H7 (cell line): ENCODE measurements around the gene SOX6. TPM values are rescaled to one million over a fixed set of nuclear protein-coding genes. Genes with fewer than 3 reads are reported as not detected.

Experiments used
- DNase-seq: peaks from one replicate; pipeline ENCODE4 v3.0.0; 2012
- H3K27me3 ChIP-seq: 2 replicates; pipeline ENCODE4 v1.6.0; 2011; ENCODE audit warnings: mild to moderate bottlenecking, low read length; ENCODE audit not compliant: control insufficient read depth, insufficient read depth
- H3K36me3 ChIP-seq: replicated peaks from 2 replicates; pipeline ENCODE4 v1.5.1; 2011; ENCODE audit warnings: low read length; ENCODE audit not compliant: control insufficient read depth, insufficient read depth
- H3K4me3 ChIP-seq: 2 replicates; pipeline ENCODE4 v1.5.1; 2011; ENCODE audit warnings: low read depth, mild to moderate bottlenecking, control low read depth, low read length, moderate library complexity; ENCODE audit not compliant: insufficient read depth
- total RNA-seq: library from RNA; depleted of rRNA; stranded (reverse); fragments of >200 nt; shearing (Covaris generic); gene quantifications from 2 replicates; pipeline ENCODE4 v1.2.3, GENCODE V29; 2014

The SOX6 gene
- total RNA-seq, 1 experiment from 2014 or later = 0.03 TPM

- DNase-seq = no peak
- H3K36me3 ChIP-seq = no peaks in the 10 kb centered on the region
- no peak overlapping the region for H3K4me3 ChIP-seq
- H3K27me3 ChIP-seq = no peaks in the 10 kb centered on the region
These were observed 228.6 kb downstream of the SOX6 start for GRCh38 chr11:16127732-16128131.

GRCh38 chr11:16126362-16126761 lies 230.0 kb downstream of the SOX6 start:
- Histone ChIP-seq H3K4me3 (no peak overlapping the region), H3K36me3 (no peaks in the 10 kb centered on the region), H3K27me3 (no peaks in the 10 kb centered on the region)
- no peak for DNase-seq

GRCh38 chr11:16125796-16126195 lies 230.6 kb downstream of the SOX6 start:
- Histone ChIP-seq H3K36me3 (no peaks in the 10 kb centered on the region), H3K27me3 (no peaks in the 10 kb centered on the region), H3K4me3 (no peak overlapping the region)
- DNase-seq = no peak

- H3K36me3 ChIP-seq = no peaks in the 10 kb centered on the region
- H3K4me3 ChIP-seq = no peak overlapping the region
- DNase-seq = no peak
These were observed 232.0 kb downstream of the SOX6 start for GRCh38 chr11:16124390-16124789.

GRCh38 chr11:16121853-16122252 lies 234.5 kb downstream of the SOX6 start:
- H3K4me3 ChIP-seq = no peak overlapping the region
- H3K27me3 ChIP-seq = no peaks in the 10 kb centered on the region
- no peak for DNase-seq
- H3K36me3 ChIP-seq = no peaks in the 10 kb centered on the region

More at GRCh38 chr11:16124390-16124789, 232.0 kb downstream of the SOX6 start:
- H3K27me3 ChIP-seq = no peaks in the 10 kb centered on the region

- no peak for DNase-seq
- Histone ChIP-seq H3K36me3 (no peaks in the 10 kb centered on the region), H3K4me3 (no peak overlapping the region), H3K27me3 (no peaks in the 10 kb centered on the region)
These were observed 236.3 kb downstream of the SOX6 start for GRCh38 chr11:16120008-16120407.

- H3K36me3 ChIP-seq = no peaks in the 10 kb centered on the region
- no peaks in the 10 kb centered on the region for H3K27me3 ChIP-seq
- H3K4me3 ChIP-seq = no peak overlapping the region
- no peak for DNase-seq
These were observed 238.2 kb downstream of the SOX6 start for GRCh38 chr11:16117989-16118756.

GRCh38 chr11:16114978-16115871 lies 241.1 kb downstream of the SOX6 start:
- no peak overlapping the region for H3K4me3 ChIP-seq
- no peak for DNase-seq
- H3K27me3 ChIP-seq = no peaks in the 10 kb centered on the region
- no peaks in the 10 kb centered on the region for H3K36me3 ChIP-seq

GRCh38 chr11:16114431-16114830 lies 241.9 kb downstream of the SOX6 start:
- DNase-seq = no peak
- H3K27me3 ChIP-seq = no peaks in the 10 kb centered on the region
- H3K36me3 ChIP-seq = no peaks in the 10 kb centered on the region
- no peak overlapping the region for H3K4me3 ChIP-seq

GRCh38 chr11:16111690-16112089 lies 244.7 kb downstream of the SOX6 start:
- peak; percentile 6 for DNase-seq
- no peak overlapping the region for H3K4me3 ChIP-seq

GRCh38 chr11:16110886-16111285 lies 245.5 kb downstream of the SOX6 start:
- Histone ChIP-seq H3K27me3 (no peaks in the 10 kb centered on the region), H3K36me3 (no peaks in the 10 kb centered on the region), H3K4me3 (no peak overlapping the region)
- no peak for DNase-seq

More at GRCh38 chr11:16111690-16112089, 244.7 kb downstream of the SOX6 start:
- H3K36me3 ChIP-seq = no peaks in the 10 kb centered on the region
- no peaks in the 10 kb centered on the region for H3K27me3 ChIP-seq

GRCh38 chr11:16099343-16099900 lies 256.9 kb downstream of the SOX6 start:
- no peak for DNase-seq
- Histone ChIP-seq H3K36me3 (no peaks in the 10 kb centered on the region), H3K27me3 (no peaks in the 10 kb centered on the region), H3K4me3 (no peak overlapping the region)

- no peak for DNase-seq
- Histone ChIP-seq H3K4me3 (no peak overlapping the region), H3K27me3 (no peaks in the 10 kb centered on the region), H3K36me3 (no peaks in the 10 kb centered on the region)
These were observed 257.7 kb downstream of the SOX6 start for GRCh38 chr11:16098526-16099205.

GRCh38 chr11:16097543-16097942 lies 258.8 kb downstream of the SOX6 start:
- no peak overlapping the region for H3K4me3 ChIP-seq
- no peaks in the 10 kb centered on the region for H3K36me3 ChIP-seq
- DNase-seq = no peak
- H3K27me3 ChIP-seq = no peaks in the 10 kb centered on the region
